Esophagus squamous epithelium (tissue), 5 donors: ENCODE measurements around the gene RGS7. TPM values are rescaled to one million over a fixed set of nuclear protein-coding genes. Genes with fewer than 3 reads are reported as not detected.
"Not testable (repeated sequence)": the region's sequence is repeated elsewhere in the genome, so short reads cannot be mapped to it uniquely, and the experiment has no call there.

Experiments used
- DNase-seq: peaks from one replicate; lab custom pipeline; 2025; lab: John Stamatoyannopoulos, UW
- H3K27ac ChIP-seq, 4 donors: fragments of 200-600 bp; sonication (generic); one replicate each; pipeline ENCODE4 v1.5.1; 2016 to 2019; ENCODE audit warnings: mild to moderate bottlenecking in 1 of 4
- H3K27me3 ChIP-seq, 4 donors: fragments of 200-600 bp; sonication (generic); 1 replicate in 3 of 4; 2 replicates in 1 of 4; pipeline versions ENCODE4 v1.5.1 to v1.6.0; 2017 to 2021; ENCODE audit warnings: antibody characterized with exemption in 1 of 4
- H3K36me3 ChIP-seq, 3 donors: fragments of 200-600 bp; sonication (generic); one replicate each; pipeline ENCODE4 v1.5.1; 2016 to 2019
- H3K4me1 ChIP-seq, 3 donors: fragments of 200-600 bp; sonication (generic); one replicate each; pipeline ENCODE4 v1.5.1; 2017 to 2019
- H3K4me3 ChIP-seq, 4 donors: fragments of 200-600 bp; sonication (generic); 1 replicate in 3 of 4; 2 replicates in 1 of 4; pipeline ENCODE4 v1.5.1; 2016 to 2019; ENCODE audit warnings: mild to moderate bottlenecking in 2 of 4, moderate library complexity in 1 of 4
- H3K9me3 ChIP-seq, 3 donors: fragments of 200-600 bp; sonication (generic); one replicate each; pipeline ENCODE4 v1.5.1; 2016 to 2019
- POLR2A ChIP-seq, 4 donors: fragments of 450-650 bp; IDR thresholded peaks; one replicate each; pipeline ENCODE4 v1.6.1; 2017; ENCODE audit warnings: antibody characterized with exemption in 4 of 4, mild to moderate bottlenecking in 4 of 4, moderate library complexity in 3 of 4
- WGBS, 2 donors: methylation state at CpG; one replicate each; pipeline ENCODE4 v1.1.5; 2018; 5-methylcytosine and 5-hydroxymethylcytosine counted together
- intact Hi-C: fragments of 100-400 bp; cut with DNase I; formaldehyde crosslinking; loops from one replicate; pipeline ENCODE4 v1.15.0; 2022
- total RNA-seq, 4 donors: library from RNA; depleted of rRNA; stranded (reverse); fragments of >200 nt; gene quantifications; one replicate each; pipeline ENCODE4 v1.1.0, GENCODE V29; 2016
- TF ChIP-seq, protein P1 (sequence below), 6 experiments: fragments of 450-650 bp in 4 of 6; fragments of 200-600 bp in 2 of 6; sonication (generic) in 2 of 6; IDR thresholded peaks; one replicate each; pipeline ENCODE4 v1.5.1; 2016 to 2019; ENCODE audit warnings: antibody characterized with exemption in 6 of 6, mild to moderate bottlenecking in 4 of 6, moderate library complexity in 4 of 6
- donor health status: DM: yes; HTN: yes; CAD: no.

RGS7 gene
- total RNA-seq, 4 donors from 2014 or later, result not detected

DNA sequence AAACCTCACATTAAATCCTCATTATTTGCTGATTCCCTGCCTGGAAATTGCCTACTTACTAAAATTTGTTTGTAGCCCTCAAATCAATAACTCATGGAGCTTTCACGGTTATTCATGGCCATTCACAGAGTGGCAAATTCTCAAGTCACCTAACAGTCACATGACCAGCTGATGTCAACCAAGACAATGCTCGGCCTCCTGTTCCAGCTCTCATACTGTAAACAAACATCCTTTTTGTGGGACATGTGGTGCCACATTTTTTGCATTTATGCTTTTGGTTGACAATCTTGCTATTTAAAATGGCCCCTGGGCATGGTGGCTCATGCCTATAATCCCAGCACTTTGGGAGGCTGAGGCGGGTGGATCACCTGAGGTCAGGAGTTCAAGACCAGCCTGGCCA lies 473.5 kb downstream of the RGS7 start:
- intact Hi-C loops, result no loop called here
- WGBS, 2 donors, result 74 to 84% methylated on average over 2 to 3 of the region's 3 CpGs
- no peaks in the 10 kb centered on the region for H3K36me3 ChIP-seq

DNA sequence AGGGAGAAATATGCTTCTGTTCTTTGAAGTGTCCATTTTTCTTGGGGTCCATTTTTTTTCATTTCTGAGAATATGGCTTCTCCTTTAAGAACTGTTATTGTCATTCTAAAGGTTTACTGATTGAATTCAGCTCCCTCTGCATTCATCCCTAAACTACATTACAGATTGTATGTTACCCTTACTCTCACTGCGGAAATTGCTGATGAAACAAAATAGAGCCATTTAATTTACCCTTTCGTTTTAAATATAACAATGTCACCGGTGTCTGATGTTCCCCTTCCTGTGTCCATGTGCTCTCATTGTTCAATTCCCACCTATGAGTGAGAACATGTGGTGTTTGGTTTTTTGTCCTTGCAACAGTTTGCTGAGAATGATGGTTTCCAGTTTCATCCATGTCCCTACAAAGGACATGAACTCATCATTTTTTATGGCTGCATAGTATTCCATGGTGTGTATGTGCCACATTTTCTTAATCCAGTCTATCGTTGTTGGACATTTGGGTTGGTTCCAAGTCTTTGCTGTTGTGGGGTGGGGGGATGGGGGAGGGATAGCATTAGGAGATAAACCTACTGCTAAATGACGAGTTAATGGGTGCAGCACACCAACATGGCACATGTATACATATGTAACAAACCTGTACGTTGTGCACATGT lies 474.2 kb downstream of the RGS7 start:
- H3K36me3 ChIP-seq, H3K4me1 ChIP-seq, H3K27me3 ChIP-seq, H3K9me3 ChIP-seq, H3K27ac ChIP-seq, H3K4me3 ChIP-seq, intact Hi-C loops, DNase-seq: not testable (repeated sequence)
- WGBS, 2 donors, result 81 to 87% methylated on average over 5 to 6 of the region's 6 CpGs

More for the DNA sequence above, 473.5 kb downstream of the RGS7 start:
- TF ChIP-seq, protein P1, sequence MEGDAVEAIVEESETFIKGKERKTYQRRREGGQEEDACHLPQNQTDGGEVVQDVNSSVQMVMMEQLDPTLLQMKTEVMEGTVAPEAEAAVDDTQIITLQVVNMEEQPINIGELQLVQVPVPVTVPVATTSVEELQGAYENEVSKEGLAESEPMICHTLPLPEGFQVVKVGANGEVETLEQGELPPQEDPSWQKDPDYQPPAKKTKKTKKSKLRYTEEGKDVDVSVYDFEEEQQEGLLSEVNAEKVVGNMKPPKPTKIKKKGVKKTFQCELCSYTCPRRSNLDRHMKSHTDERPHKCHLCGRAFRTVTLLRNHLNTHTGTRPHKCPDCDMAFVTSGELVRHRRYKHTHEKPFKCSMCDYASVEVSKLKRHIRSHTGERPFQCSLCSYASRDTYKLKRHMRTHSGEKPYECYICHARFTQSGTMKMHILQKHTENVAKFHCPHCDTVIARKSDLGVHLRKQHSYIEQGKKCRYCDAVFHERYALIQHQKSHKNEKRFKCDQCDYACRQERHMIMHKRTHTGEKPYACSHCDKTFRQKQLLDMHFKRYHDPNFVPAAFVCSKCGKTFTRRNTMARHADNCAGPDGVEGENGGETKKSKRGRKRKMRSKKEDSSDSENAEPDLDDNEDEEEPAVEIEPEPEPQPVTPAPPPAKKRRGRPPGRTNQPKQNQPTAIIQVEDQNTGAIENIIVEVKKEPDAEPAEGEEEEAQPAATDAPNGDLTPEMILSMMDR (IDR thresholded peaks at IDR 0.05), result no peak
- TF ChIP-seq POLR2A (IDR thresholded peaks at IDR 0.05), result no peak
- no peak overlapping the region for H3K27ac ChIP-seq
- DNase-seq, result no peak
- H3K4me1 ChIP-seq, result no peaks in the 10 kb centered on the region
- no peaks in the 10 kb centered on the region for H3K27me3 ChIP-seq
- H3K9me3 ChIP-seq, result no peaks in the 10 kb centered on the region
- no peak overlapping the region for H3K4me3 ChIP-seq

DNA sequence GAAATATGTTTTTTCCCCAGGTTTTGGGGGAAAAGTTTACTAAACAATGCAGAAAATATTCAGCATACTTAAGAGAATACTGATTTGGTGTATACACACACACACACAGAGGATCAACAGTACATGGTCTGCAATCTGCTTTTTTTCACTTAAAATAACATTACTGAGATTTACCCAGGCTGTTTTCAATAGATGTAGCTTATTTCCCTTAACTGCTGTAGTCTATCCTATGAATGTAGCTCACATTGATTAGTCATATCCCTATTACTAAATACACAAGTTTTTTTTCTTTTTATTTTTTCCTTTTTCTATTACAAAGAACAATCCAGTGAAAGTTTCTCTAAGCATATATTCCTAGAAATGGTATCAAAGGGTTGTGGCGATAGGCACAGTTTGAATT lies 478.4 kb downstream of the RGS7 start:
- peaks cover 0 to 7% (median 4%) of the 10 kb centered on the region in 3 donors for H3K9me3 ChIP-seq
- H3K4me1 ChIP-seq, result no peaks in the 10 kb centered on the region
- 72 to 75% methylated on average over 1 of the region's 1 CpG for WGBS, 2 donors
- H3K27me3 ChIP-seq, result no peaks in the 10 kb centered on the region
- intact Hi-C loops, result no loop called here
- TF ChIP-seq POLR2A (IDR thresholded peaks at IDR 0.05), result no peak
- TF ChIP-seq, protein P1 (IDR thresholded peaks at IDR 0.05), result no peak
- no peaks in the 10 kb centered on the region for H3K36me3 ChIP-seq
- DNase-seq, result no peak
- H3K4me3 ChIP-seq, result no peak overlapping the region
- H3K27ac ChIP-seq, result no peak overlapping the region

DNA sequence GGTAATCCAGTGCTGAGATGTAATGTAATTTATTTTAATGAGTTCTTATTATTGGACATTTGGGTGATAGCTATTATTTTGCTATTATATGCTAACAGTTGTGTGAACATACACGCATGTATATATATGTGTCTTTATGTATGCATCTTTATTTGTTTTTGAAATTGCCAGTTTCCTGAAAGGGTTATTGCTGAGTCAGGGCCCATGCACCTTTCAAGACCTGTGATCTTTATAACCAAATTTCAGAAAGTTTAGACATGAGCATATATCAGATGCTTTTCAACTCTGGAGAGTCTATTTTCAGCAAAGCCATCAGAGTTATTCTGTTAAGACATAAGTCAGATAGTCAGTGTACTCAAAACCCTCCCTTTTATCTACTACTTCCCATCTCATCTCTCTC lies 479.4 kb downstream of the RGS7 start:
- Histone ChIP-seq H3K36me3 (no peaks in the 10 kb centered on the region), H3K27ac (no peak overlapping the region), H3K9me3 (peaks cover 0 to 7% (median 4%) of the 10 kb centered on the region in 3 donors), H3K4me1 (no peaks in the 10 kb centered on the region), H3K27me3 (no peaks in the 10 kb centered on the region), H3K4me3 (no peak overlapping the region)
- TF ChIP-seq, protein P1 (IDR thresholded peaks at IDR 0.05), result no peak
- intact Hi-C loops, result no loop called here
- 86 to 88% methylated on average over 1 of the region's 1 CpG for WGBS, 2 donors
- DNase-seq, result no peak

DNA sequence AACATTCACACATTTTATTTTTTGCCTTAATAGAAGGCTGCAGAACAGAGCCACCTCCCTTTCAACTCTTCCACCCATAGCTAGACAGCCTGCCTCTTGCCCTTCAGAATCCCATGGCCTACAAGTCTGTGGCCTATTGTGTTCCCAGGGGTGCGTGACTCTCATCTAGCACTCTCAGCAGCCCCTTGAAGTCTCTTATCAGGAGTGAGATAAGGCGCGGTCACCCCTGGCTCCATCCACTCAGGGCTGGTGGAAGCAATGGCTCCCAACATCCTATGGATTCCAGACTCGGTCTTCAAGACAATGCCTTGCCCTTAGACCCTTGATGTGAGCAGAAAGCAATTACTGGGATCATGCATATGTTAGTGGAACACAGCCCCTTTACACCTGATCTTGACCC lies 480.9 kb downstream of the RGS7 start:
- peaks cover 0 to 7% (median 4%) of the 10 kb centered on the region in 3 donors for H3K9me3 ChIP-seq
- WGBS, 2 donors, result 67 to 77% methylated on average over 3 to 4 of the region's 4 CpGs
- H3K27me3 ChIP-seq, result no peaks in the 10 kb centered on the region
- H3K4me3 ChIP-seq, result no peak overlapping the region
- DNase-seq, result no peak
- H3K4me1 ChIP-seq, result no peaks in the 10 kb centered on the region
- H3K27ac ChIP-seq, result no peak overlapping the region
- intact Hi-C loops, result no loop called here
- H3K36me3 ChIP-seq, result no peaks in the 10 kb centered on the region
- no peak for TF ChIP-seq POLR2A (IDR thresholded peaks at IDR 0.05)
- TF ChIP-seq, protein P1 (IDR thresholded peaks at IDR 0.05), result no peak
